Hepatocyte (in vitro differentiated cells): ENCODE data around the gene IL22. TPM values are rescaled to one million over a fixed set of nuclear protein-coding genes. Genes with fewer than 3 reads are reported as not detected.
"Not testable (repeated sequence)": the region's sequence is repeated elsewhere in the genome, so short reads cannot be mapped to it uniquely, and the experiment has no call there.

Source experiments
- DNase-seq: peaks from one replicate; pipeline ENCODE4 v3.0.0-alpha.2; 2016; ENCODE audit warnings: low spot score
- H2AFZ ChIP-seq: fragments of 200-600 bp; sonication (generic); 2 replicates; pipeline ENCODE4 v1.6.0; 2016; ENCODE audit warnings: antibody characterized with exemption, mild to moderate bottlenecking
- H3K27ac ChIP-seq: fragments of 200-600 bp; sonication (generic); 2 replicates; pipeline ENCODE4 v1.5.1; 2016; ENCODE audit warnings: mild to moderate bottlenecking
- H3K27me3 ChIP-seq: fragments of 200-600 bp; sonication (generic); 2 replicates; pipeline ENCODE4 v1.6.1; 2016
- H3K36me3 ChIP-seq: fragments of 200-600 bp; sonication (generic); replicated peaks from 2 replicates; pipeline ENCODE4 v1.5.1; 2016; ENCODE audit warnings: low read depth; ENCODE audit not compliant: insufficient read depth
- H3K4me1 ChIP-seq: fragments of 200-600 bp; sonication (generic); 2 replicates; pipeline ENCODE4 v1.5.1; 2016; ENCODE audit warnings: mild to moderate bottlenecking, moderate library complexity; ENCODE audit not compliant: insufficient read depth
- H3K4me2 ChIP-seq: fragments of 200-600 bp; sonication (generic); 2 replicates; pipeline ENCODE4 v1.6.0; 2016
- H3K4me3 ChIP-seq: fragments of 200-600 bp; sonication (generic); 2 replicates; pipeline ENCODE4 v1.5.1; 2016; ENCODE audit warnings: mild to moderate bottlenecking
- H3K79me2 ChIP-seq: fragments of 200-600 bp; sonication (generic); 2 replicates; pipeline ENCODE4 v1.6.0; 2017; ENCODE audit warnings: mild to moderate bottlenecking
- H3K9me2 ChIP-seq: fragments of 200-600 bp; sonication (generic); replicated peaks from 2 replicates; pipeline ENCODE4 v1.6.0; 2017; ENCODE audit warnings: mild to moderate bottlenecking; ENCODE audit not compliant: insufficient read depth
- H3K9me3 ChIP-seq: fragments of 200-600 bp; sonication (generic); 2 replicates; pipeline ENCODE4 v1.5.1; 2016; ENCODE audit warnings: low read depth, mild to moderate bottlenecking
- H4K20me1 ChIP-seq: fragments of 200-600 bp; sonication (generic); 2 replicates; pipeline ENCODE4 v1.6.0; 2016; ENCODE audit warnings: mild to moderate bottlenecking; ENCODE audit not compliant: insufficient read depth, poor library complexity, severe bottlenecking
- CTCF ChIP-seq: fragments of 200-600 bp; sonication (generic); IDR thresholded peaks from 2 replicates; pipeline ENCODE4 v1.5.1; 2016; ENCODE audit warnings: antibody characterized with exemption, mild to moderate bottlenecking; ENCODE audit not compliant: poor library complexity
- EZH2 ChIP-seq: fragments of 200-600 bp; sonication (generic); IDR thresholded peaks from 2 replicates; pipeline ENCODE4 v1.6.1; 2016; ENCODE audit warnings: antibody characterized with exemption, mild to moderate bottlenecking, borderline replicate concordance
- EZH2phosphoT487 ChIP-seq: fragments of 200-600 bp; sonication (generic); IDR thresholded peaks from one replicate; pipeline ENCODE4 v1.6.1; 2018; ENCODE audit warnings: antibody characterized with exemption, mild to moderate bottlenecking, low read depth, moderate library complexity; ENCODE audit not compliant: unreplicated experiment, severe bottlenecking
- WGBS: methylation state at CpG from one replicate; pipeline ENCODE4 v1.1.6; 2016; ENCODE audit warnings: low lambda C conversion rate; ENCODE audit errors: missing lambda C conversion rate; 5-methylcytosine and 5-hydroxymethylcytosine counted together
- polyA plus RNA-seq: library from polyadenylated mRNA; unstranded; fragments of >200 nt; fragmentation: Nextera tagmentation; extraction: Ambion mirVana; gene quantifications from 2 replicates; pipeline ENCODE4 v1.2.1, GENCODE V29; 2016
- total RNA-seq: library from RNA; depleted of rRNA; stranded (reverse); fragments of >200 nt; gene quantifications from 2 replicates; pipeline ENCODE4 v1.2.3, GENCODE V29; 2014

Gene IL22
- total and polyA plus RNA-seq, 2 experiments from 2014 or later, result not detected

GRCh38 chr12:68223067-68223747, 30.2 kb downstream of the IL22 start:
- no peaks in the 10 kb centered on the region for H3K36me3 ChIP-seq
- H3K27me3 ChIP-seq, result peaks cover 6% of the 10 kb centered on the region
- DNase-seq, result peak; percentile 91
- H3K9me3 ChIP-seq, result no peaks in the 10 kb centered on the region
- no peak overlapping the region for H3K4me3 ChIP-seq
- no peaks in the 10 kb centered on the region for H3K9me2 ChIP-seq
- 2% methylated on average over 12 of the region's 12 CpGs for WGBS
- H4K20me1 ChIP-seq, result no peaks in the 10 kb centered on the region
- no peaks in the 10 kb centered on the region for H3K79me2 ChIP-seq
- H3K4me2 ChIP-seq, result peak overlapping the region; percentile 46
- H3K4me1 ChIP-seq, result no peaks in the 10 kb centered on the region
- TF ChIP-seq CTCF (peak; percentile 85), EZH2 (no peak)
- H2AFZ ChIP-seq, result peak overlapping the region; percentile 10
- no peak overlapping the region for H3K27ac ChIP-seq

- Histone ChIP-seq H3K9me3 (no peaks in the 10 kb centered on the region), H3K36me3 (no peaks in the 10 kb centered on the region), H3K27me3 (peaks cover 6% of the 10 kb centered on the region), H2AFZ (no peak overlapping the region), H3K27ac (no peak overlapping the region), H3K4me3 (no peak overlapping the region), H3K9me2 (no peaks in the 10 kb centered on the region), H3K79me2 (no peaks in the 10 kb centered on the region), H3K4me2 (no peak overlapping the region), H4K20me1 (no peaks in the 10 kb centered on the region), H3K4me1 (no peaks in the 10 kb centered on the region)
- no peak for DNase-seq
- 67% methylated on average over 6 of the region's 6 CpGs for WGBS
- TF ChIP-seq CTCF, result no peak
- no peak for TF ChIP-seq EZH2
- no peak for TF ChIP-seq EZH2phosphoT487
Measured at GRCh38 chr12:68222326-68222725, 31.1 kb downstream of the IL22 start.

- H3K36me3 ChIP-seq, result no peaks in the 10 kb centered on the region
- H4K20me1 ChIP-seq, result no peaks in the 10 kb centered on the region
- no peaks in the 10 kb centered on the region for H3K79me2 ChIP-seq
- peaks cover 6% of the 10 kb centered on the region for H3K27me3 ChIP-seq
- H3K4me1 ChIP-seq, result no peaks in the 10 kb centered on the region
- H3K9me2 ChIP-seq, result no peaks in the 10 kb centered on the region
- H2AFZ ChIP-seq, result no peak overlapping the region
- no peak for DNase-seq
- H3K27ac ChIP-seq, result no peak overlapping the region
- no peak overlapping the region for H3K4me3 ChIP-seq
- 94% methylated on average over 1 of the region's 1 CpG for WGBS
- TF ChIP-seq EZH2phosphoT487 (no peak), CTCF (no peak), EZH2 (no peak)
- H3K4me2 ChIP-seq, result no peak overlapping the region
- no peaks in the 10 kb centered on the region for H3K9me3 ChIP-seq
Measured at GRCh38 chr12:68221497-68221896, 31.9 kb downstream of the IL22 start.

GRCh38 chr12:68210875-68211274, 42.5 kb downstream of the IL22 start:
- Histone ChIP-seq H3K9me3 (no peaks in the 10 kb centered on the region), H3K4me3 (no peak overlapping the region), H4K20me1 (no peaks in the 10 kb centered on the region), H3K36me3 (no peaks in the 10 kb centered on the region), H3K4me1 (no peaks in the 10 kb centered on the region), H3K79me2 (no peaks in the 10 kb centered on the region), H3K9me2 (no peaks in the 10 kb centered on the region), H3K27me3 (peaks cover 3% of the 10 kb centered on the region), H2AFZ (no peak overlapping the region), H3K27ac (no peak overlapping the region), H3K4me2 (no peak overlapping the region)
- WGBS, result 87% methylated on average over 2 of the region's 2 CpGs
- TF ChIP-seq EZH2phosphoT487 (no peak), CTCF (no peak), EZH2 (no peak)
- no peak for DNase-seq

GRCh38 chr12:68209048-68209728, 44.2 kb downstream of the IL22 start:
- H3K4me3 ChIP-seq, result not testable (repeated sequence)

More at GRCh38 chr12:68209048-68209728, 44.2 kb downstream of the IL22 start:
- H4K20me1 ChIP-seq, H3K9me3 ChIP-seq, H3K79me2 ChIP-seq, H3K36me3 ChIP-seq, H2AFZ ChIP-seq, H3K27ac ChIP-seq, H3K9me2 ChIP-seq, H3K4me2 ChIP-seq, H3K4me1 ChIP-seq, DNase-seq, H3K27me3 ChIP-seq: not testable (repeated sequence)
- WGBS, result 44% methylated on average over 12 of the region's 12 CpGs
